NCI-H524 treated with DMSO at 0.1 percent for 48 hours (cell line): ENCODE data around the gene MACROD2.

ENCODE experiments used
- DNase-seq: peaks from one replicate; lab custom pipeline; 2025; lab: John Stamatoyannopoulos, UW

MACROD2 gene

DNA sequence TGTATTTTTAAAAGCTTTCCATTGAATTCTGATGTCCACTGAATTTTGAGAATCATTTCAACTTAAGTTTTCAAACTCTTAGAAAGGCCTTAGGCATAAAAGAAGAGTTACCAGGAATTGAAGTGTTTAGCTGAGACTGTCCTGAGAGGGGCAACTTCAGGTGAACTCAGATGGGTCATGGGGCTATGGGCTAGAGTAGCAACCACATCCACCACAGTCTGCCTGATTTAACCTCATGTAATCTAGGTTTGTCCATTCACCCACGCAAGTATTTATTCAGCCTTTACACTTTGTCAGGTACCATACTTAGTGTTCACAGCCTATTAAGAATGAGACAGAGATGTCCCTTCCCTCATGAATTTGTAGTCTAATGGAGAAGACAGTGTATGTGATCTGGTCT, 2076.9 kb downstream of the MACROD2 start:
- DNase-seq = no peak

DNA sequence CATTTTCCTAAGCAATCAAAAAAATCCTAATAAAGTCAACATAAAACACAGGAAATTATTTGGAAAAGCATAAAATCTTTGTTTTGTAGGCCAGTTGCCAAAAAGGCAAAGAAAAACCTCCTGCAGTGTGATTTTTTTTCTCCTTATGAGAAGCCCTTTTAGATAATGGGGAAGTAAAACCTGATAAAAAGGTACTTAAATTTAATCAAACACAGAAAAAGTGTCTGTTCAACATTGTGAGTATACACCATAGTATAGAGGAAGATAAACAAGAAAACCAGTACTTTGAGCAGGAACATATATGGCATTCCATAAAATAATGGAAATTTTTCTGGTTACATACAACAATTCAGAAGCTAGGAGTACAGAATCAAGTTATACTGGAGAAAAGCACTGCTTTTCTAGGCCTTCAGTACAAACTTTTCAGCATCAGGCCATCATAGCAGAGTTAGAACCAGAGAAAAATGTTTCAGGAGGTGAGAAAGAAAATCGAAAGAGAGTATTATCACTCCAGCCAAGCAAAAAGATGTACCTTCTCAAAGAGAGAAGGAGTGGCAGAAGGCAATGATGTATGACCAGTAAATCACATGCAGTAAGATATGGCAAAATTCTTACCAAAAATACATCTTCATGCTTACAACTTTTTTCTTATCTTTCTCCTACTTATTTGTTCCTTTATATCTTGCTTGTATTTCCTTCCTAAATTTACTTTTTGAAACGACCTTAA, 2083.0 kb downstream of the MACROD2 start:
- DNase-seq = no peak

DNA sequence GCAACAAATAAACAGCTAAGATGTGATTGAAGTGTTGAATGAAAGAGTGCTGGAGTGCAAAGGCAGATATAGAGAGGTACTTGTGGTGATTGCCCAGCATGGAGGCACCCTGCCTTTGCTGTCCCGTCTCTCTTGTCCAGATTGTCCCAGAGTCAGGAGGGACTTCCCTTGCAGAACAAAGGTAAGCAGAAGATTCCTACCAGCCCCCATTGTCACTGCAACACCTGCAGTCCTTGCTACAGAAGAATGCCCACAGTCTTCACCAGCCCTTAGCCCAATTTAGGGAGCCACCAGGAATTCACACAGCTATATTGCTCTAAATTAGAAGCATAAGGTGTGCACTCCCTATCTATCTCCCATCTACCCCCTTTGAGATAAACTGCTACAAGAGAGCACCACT, 2086.1 kb downstream of the MACROD2 start:
- DNase-seq = no peak

DNA sequence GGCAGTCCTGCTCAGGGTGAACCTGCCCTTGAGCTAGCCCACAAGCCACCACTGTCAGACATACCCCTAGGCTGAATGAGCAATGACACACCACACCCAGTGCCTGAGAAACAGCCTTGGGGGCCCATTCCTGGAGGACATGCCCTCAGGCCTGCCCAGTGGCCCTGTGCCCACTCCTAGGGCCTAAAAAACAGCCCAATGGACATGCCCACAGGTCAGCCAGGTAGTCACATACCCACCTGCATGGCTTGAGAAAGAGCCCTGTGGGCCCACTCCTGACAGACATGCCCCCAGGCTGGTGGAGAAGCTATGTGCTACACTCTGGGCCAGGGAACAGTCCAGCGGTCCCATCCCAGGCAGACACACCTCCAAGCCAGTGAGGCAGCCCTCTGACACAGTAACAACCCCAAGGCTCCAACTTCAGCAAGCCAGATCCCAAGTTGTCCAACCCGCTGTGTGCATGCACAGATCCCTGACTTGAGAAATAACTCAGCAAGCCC, 2086.8 kb downstream of the MACROD2 start:
- no peak for DNase-seq

DNA sequence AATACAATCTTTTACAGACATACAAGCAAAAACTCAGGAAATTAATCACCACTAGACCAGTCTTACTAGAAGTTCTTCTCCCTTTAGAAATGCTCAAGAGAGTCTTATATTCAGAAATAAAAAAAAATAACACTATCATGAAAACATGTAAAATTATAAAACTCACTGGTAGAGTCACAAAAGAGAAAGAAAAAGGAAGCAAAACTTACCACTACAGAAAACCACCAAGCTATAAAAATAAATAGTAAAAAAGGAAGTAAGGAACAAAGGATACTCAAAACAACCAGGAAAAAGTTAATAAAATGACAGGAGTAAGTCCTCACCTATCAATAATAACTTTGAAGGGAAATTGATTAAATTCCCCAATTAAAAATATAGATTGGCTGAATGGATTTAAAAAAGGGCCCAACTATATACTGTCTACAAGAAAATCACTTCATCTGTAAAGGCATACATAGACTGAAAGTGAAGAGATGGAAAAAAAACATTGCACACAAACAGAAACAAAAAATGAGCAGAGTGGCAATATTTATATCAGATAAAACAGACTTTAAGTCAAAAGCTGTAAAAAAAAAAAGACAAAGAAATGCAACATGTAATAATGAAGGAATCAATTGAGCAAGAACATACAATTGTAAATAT, 2088.4 kb downstream of the MACROD2 start:
- DNase-seq = no peak

DNA sequence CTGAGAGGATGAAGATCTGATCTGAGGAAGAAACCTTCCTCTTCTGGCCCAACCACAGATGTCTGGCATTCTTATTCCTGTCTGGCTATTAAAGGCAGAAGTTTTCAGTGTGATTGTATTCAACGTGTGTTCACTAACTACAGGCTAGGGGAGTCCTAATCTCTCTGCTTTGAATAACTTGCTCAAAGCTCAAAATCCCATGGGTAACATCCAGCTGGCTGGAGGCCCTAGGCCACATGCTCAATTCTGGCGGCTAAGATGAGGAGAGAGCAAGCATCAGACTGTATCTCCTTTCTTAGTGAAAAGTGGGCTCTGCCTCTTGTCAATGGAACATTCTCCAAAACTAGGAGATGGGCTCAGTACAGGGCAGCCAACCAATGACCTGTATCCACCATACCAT, 2099.9 kb downstream of the MACROD2 start:
- no peak for DNase-seq

DNA sequence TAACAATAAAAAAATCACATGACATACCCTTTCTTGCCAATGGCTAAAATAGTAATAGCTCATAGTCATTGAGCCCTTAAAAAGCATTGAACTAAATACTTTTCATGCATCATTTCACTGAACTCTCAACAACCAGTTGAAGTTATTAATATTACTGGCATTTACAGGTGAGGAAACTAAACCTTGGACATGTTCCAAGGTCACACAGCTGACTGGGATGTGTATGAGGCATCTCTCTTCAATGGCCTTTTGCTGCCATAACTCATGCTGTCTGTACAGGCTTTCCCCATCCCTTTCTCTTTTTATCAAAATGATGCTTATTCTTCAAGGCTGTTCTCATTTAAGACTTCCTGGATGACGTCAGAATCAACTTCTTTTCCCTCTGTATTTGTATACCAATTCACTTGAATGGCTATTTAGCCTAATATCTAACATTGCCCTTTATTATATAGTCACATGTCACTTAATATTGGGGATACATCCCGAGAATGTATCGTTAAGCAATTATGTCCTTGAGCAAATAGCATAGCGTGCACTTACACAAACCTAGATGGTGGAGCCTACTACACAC, 2101.5 kb downstream of the MACROD2 start:
- DNase-seq = no peak

DNA sequence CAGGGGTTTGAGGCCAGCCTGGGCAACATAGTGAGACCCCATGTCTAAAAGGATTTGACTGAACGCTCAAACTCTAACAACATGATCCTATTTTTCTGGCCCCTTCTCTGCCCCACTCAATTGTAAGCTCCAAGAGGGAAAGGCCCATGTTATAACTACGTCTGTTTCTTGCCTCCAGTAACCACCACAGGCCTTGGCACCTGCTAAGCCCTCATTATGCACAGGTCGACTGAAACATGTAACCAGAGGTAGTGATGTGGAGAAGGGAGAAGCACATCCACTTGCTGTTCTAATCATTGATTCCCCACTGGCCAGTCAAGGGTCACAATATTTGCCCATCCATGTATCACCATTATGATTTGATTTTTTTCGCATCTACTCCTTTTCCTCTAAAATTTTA, 2102.5 kb downstream of the MACROD2 start:
- no peak for DNase-seq

DNA sequence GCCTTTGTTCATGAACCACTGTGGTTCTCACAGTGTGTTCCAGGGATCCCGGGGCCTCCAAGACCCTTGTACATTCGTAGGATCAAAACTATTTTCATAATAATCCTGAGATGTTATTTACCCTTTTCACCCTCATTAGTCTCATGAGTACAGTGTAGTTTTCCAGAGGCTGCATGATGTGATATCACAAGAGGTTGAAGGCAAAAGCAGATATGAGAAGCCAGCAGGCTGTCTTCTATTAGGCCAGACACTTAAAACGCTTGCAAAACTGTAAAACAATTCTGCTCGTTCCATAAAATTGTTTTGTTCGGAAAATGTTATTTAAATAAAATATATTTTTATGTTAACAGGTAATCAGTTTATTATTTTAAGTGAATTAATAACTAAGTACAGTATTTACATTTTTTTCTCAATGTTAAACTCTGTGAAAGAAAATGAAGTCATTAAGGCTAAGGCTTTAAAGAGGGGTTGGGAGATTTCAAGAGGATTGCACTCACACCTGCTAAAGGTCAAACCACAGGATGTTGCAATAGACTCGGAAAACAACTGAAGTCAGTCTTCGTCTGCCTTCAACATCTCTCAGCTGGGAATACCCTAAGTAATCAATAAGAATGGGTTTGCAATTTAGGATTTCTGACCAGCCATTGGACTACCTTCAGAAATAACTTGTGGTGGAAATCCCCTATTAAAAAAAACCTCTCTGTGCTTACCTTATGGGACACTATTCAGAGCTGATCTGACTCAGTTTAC, 2103.7 kb downstream of the MACROD2 start:
- DNase-seq = no peak

DNA sequence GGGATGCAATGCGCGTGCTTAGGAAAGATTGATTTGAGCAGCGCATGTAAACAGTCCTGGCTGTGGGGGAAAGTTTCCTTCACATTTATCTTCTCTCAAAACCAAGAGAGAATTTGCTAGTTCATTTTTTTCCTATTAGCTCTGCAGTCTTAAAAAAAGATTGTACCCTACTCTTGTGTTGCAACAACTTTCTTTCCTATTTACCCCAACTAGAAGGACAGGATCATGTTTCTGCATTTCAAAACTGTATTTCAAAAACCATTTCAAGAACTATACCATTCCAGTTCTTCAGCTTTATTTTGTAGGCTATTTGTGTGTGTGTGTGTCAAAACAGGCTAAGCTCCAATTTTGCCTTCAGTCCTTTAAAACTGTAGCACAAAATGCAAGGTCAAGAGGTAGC, 2104.8 kb downstream of the MACROD2 start:
- no peak for DNase-seq

DNA sequence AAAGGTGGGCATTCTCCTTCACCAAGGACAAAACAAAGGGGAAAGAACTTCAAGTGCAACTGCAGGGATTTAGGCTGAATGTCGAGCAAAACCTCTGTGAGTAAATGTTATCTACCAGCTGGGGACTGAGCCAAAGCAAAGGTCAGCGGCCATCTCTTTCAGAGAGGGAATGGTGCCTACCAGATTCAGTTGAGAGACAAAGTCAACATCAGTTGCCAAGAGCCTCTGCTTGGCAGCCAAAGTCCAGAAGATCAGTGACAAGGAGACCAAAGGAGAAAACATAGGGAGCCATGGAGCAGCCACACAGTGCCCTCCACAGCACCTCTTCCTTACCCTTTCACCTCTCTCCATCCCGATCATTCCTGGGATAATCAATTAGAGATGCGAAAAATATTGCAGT, 2105.5 kb downstream of the MACROD2 start:
- DNase-seq = no peak
